ENCODE data around the gene VASP. TPM values are rescaled to one million over a fixed set of nuclear protein-coding genes. Genes with fewer than 3 reads are reported as not detected.

Gene VASP
- total and polyA plus RNA-seq, 2 donors (not counting 3 experiments of a cell fraction or from before 2014, with no cell fraction given), result 94.3 to 154 TPM

DNA sequence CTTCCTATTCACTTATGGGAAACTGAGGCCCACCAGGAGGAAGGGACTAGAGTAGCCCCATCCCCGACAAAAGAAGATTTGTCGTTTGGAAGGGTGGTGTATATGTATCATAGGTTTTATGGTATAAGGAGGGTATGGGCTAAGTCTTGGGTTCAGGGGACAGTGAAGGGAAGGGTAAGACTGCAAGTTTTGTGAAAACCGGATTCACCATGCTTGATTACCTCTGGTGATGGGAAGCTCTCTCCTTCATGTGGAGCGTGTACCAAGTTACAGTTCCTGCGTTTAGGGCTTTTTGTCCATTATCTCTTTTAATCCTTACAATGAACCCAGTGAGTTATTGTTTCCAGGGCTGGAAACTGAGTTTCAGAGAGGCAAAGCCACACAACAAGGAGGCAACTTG is 3.8 kb downstream of the VASP start:
- Histone ChIP-seq H3K27ac (ENCODE audit: insufficient read depth, low read depth, low read length) (no peak overlapping the region), H3K79me2 (ENCODE audit: control insufficient read depth, insufficient read depth, low read length) (peaks cover 90% of the 10 kb centered on the region), H2AFZ (ENCODE audit: low read depth, low read length) (no peak overlapping the region), H3K9me1 (replicated peaks; ENCODE audit: control insufficient read depth, extremely low read depth, insufficient read depth, low read length) (no peaks in the 10 kb centered on the region), H4K20me1 (replicated peaks; ENCODE audit: control insufficient read depth, extremely low read depth, insufficient read depth, low read length) (no peaks in the 10 kb centered on the region), H3K36me3 (ENCODE audit: control insufficient read depth in 2 of 2, extremely low read depth in 1 of 2, insufficient read depth in 2 of 2, low read length in 2 of 2) (peaks cover 3 to 4% of the 10 kb centered on the region in 2 experiments), H3K9ac (replicated peaks; ENCODE audit: extremely low read depth, insufficient read depth, low read length) (no peak overlapping the region), H3K4me2 (ENCODE audit: insufficient read depth, low read length) (no peak overlapping the region), H3K4me1 (ENCODE audit: control insufficient read depth, extremely low read depth, insufficient read depth, low read length) (peaks cover 40% of the 10 kb centered on the region), H3K27me3 (ENCODE audit: control insufficient read depth in 2 of 2, insufficient read depth in 2 of 2, low read length in 2 of 2) (no peaks in the 10 kb centered on the region), H3K4me3 (replicated peaks in 1 of 3; ENCODE audit: insufficient read depth in 1 of 3, low read depth in 1 of 3, low read length in 3 of 3) (no peak overlapping the region), H3K9me3 (replicated peaks; ENCODE audit: control insufficient read depth, insufficient read depth, low read length) (no peaks in the 10 kb centered on the region)
- no peak for FAIRE-seq
- dilution Hi-C loops (cut with MboI; ENCODE audit: extremely low pct_ligation_motif_present, low sequenced_read_pairs) (no loop called here), intact Hi-C loops (cut with micrococcal nuclease) (no loop called here)
- POLR2A ChIA-PET, result no interaction called here
- CTCF ChIA-PET, result interaction anchor here (2.0 kb wide), 1 partner anchor 72 kb away, joined by 5 read pairs; no protein-coding TSS in a partner anchor
- TF ChIP-seq POLR2AphosphoS5 (IDR thresholded peaks at IDR 0.05; ENCODE audit: insufficient read depth, low read depth, low read length), result no peak
- no peak for TF ChIP-seq EZH2 (IDR thresholded peaks at IDR 0.05; ENCODE audit: borderline replicate concordance, low read depth, low read length, severe bottlenecking)
- no peak for TF ChIP-seq GATA2 (IDR thresholded peaks at IDR 0.05; ENCODE audit: insufficient read depth, insufficient read length, low read depth, low read length)
- TF ChIP-seq, protein P1, sequence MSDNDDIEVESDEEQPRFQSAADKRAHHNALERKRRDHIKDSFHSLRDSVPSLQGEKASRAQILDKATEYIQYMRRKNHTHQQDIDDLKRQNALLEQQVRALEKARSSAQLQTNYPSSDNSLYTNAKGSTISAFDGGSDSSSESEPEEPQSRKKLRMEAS (IDR thresholded peaks at IDR 0.05; ENCODE audit: insufficient read depth, insufficient read length), result no peak
- no peak for TF ChIP-seq FOS (IDR thresholded peaks at IDR 0.05; ENCODE audit: borderline replicate concordance, insufficient read depth, low read length)
- TF ChIP-seq MYC (IDR thresholded peaks at IDR 0.05; ENCODE audit: low read depth, low read length), result no peak
- TF ChIP-seq, protein P2, sequence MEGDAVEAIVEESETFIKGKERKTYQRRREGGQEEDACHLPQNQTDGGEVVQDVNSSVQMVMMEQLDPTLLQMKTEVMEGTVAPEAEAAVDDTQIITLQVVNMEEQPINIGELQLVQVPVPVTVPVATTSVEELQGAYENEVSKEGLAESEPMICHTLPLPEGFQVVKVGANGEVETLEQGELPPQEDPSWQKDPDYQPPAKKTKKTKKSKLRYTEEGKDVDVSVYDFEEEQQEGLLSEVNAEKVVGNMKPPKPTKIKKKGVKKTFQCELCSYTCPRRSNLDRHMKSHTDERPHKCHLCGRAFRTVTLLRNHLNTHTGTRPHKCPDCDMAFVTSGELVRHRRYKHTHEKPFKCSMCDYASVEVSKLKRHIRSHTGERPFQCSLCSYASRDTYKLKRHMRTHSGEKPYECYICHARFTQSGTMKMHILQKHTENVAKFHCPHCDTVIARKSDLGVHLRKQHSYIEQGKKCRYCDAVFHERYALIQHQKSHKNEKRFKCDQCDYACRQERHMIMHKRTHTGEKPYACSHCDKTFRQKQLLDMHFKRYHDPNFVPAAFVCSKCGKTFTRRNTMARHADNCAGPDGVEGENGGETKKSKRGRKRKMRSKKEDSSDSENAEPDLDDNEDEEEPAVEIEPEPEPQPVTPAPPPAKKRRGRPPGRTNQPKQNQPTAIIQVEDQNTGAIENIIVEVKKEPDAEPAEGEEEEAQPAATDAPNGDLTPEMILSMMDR (IDR thresholded peaks at IDR 0.05; ENCODE audit: extremely low read depth in 1 of 2, insufficient read depth in 1 of 2, low read depth in 1 of 2, low read length in 2 of 2), result no peak
- TF ChIP-seq JUN (IDR thresholded peaks at IDR 0.05; ENCODE audit: borderline replicate concordance, insufficient read depth, insufficient read length, low read depth), result no peak
- TF ChIP-seq POLR2A (IDR thresholded peaks at IDR 0.05; ENCODE audit: low read depth, low read length), result no peak
- no TSS peak for BruUV-seq (replicated peaks)
- DNase-seq (ENCODE audit: low read depth, low spot score), result no peak
